Fibroblast of lung (primary cell): Measurements from ENCODE around the gene ABCG4. TPM values are rescaled to one million over a fixed set of nuclear protein-coding genes. Genes with fewer than 3 reads are reported as not detected.

Source experiments
- DNase-seq, 2 donors: peaks; one replicate each; pipeline versions ENCODE4 v3.0.0 to v3.0.0-alpha.2; 2010; ENCODE audit warnings: low read depth in 2 of 2
- H2AFZ ChIP-seq: 2 replicates; pipeline ENCODE4 v1.5.1; 2012; ENCODE audit warnings: low read length, control low read depth, inconsistent platforms
- H3K27ac ChIP-seq: 2 replicates; pipeline ENCODE4 v1.5.1; 2011; ENCODE audit warnings: low read length, control low read depth; ENCODE audit not compliant: insufficient read depth
- H3K27me3 ChIP-seq: 2 replicates; pipeline ENCODE4 v1.5.1; 2011; ENCODE audit warnings: mild to moderate bottlenecking, low read length; ENCODE audit not compliant: control insufficient read depth, insufficient read depth
- H3K36me3 ChIP-seq: 2 replicates; pipeline ENCODE4 v1.5.1; 2011; ENCODE audit warnings: low read length; ENCODE audit not compliant: control insufficient read depth, insufficient read depth
- H3K4me1 ChIP-seq: 2 replicates; pipeline ENCODE4 v1.5.1; 2011; ENCODE audit warnings: low read length; ENCODE audit not compliant: control insufficient read depth, insufficient read depth; ENCODE audit errors: extremely low read depth
- H3K4me2 ChIP-seq: 2 replicates; pipeline ENCODE4 v1.5.1; 2011; ENCODE audit warnings: low read length, control low read depth; ENCODE audit not compliant: insufficient read depth; ENCODE audit errors: extremely low read depth
- H3K4me3 ChIP-seq, 4 experiments: fragments of 200-600 bp in 1 of 4; sonication (generic) in 1 of 4; replicated peaks in 1 of 4; 2 replicates each; pipeline ENCODE4 v1.5.1; 2011 to 2016; ENCODE audit warnings: low read length in 4 of 4, low read depth in 3 of 4, mild to moderate bottlenecking in 3 of 4, control low read depth in 2 of 4, inconsistent platforms in 1 of 4, mixed read lengths in 1 of 4; ENCODE audit not compliant: insufficient read depth in 1 of 4; ENCODE audit errors: control extremely low read depth in 1 of 4
- H3K79me2 ChIP-seq: 2 replicates; pipeline ENCODE4 v1.5.1; 2012; ENCODE audit warnings: mild to moderate bottlenecking, low read length, inconsistent platforms; ENCODE audit not compliant: control insufficient read depth, insufficient read depth
- H3K9ac ChIP-seq: 2 replicates; pipeline ENCODE4 v1.5.1; 2011; ENCODE audit warnings: mild to moderate bottlenecking, low read length, control low read depth; ENCODE audit not compliant: insufficient read depth
- H3K9me3 ChIP-seq: 2 replicates; pipeline ENCODE4 v1.5.1; 2012; ENCODE audit warnings: low read depth, low read length; ENCODE audit not compliant: control insufficient read depth, insufficient read depth
- H4K20me1 ChIP-seq: 2 replicates; pipeline ENCODE4 v1.5.1; 2011; ENCODE audit warnings: low read length; ENCODE audit not compliant: control insufficient read depth, insufficient read depth; ENCODE audit errors: extremely low read depth
- CTCF ChIP-seq, 2 donors: IDR thresholded peaks in 1 of 2; conservative IDR thresholded peaks in 1 of 2; 1 replicate in 1 of 2; 2 replicates in 1 of 2; pipeline ENCODE4 v1.5.1; 2011 to 2012; ENCODE audit warnings: low read length in 2 of 2, control low read depth in 1 of 2, inconsistent platforms in 1 of 2, low read depth in 1 of 2, mild to moderate bottlenecking in 1 of 2
- EZH2 ChIP-seq: IDR thresholded peaks from 2 replicates; pipeline ENCODE4 v1.5.1; 2012; ENCODE audit warnings: low read length, control low read depth, mild to moderate bottlenecking; ENCODE audit errors: missing control alignments
- polyA plus RNA-seq, 2 donors: library from polyadenylated mRNA; depleted of rRNA in 1 of 2; stranded (reverse) in 1 of 2; unstranded in 1 of 2; fragments of >200 nt; gene quantifications; 2 replicates each; pipeline ENCODE4 v1.2.1, GENCODE V29; 2011 to 2012; ENCODE audit warnings: missing spikeins in 1 of 2
- total RNA-seq: library from RNA; depleted of rRNA; stranded (reverse); fragments of >200 nt; gene quantifications from 2 replicates; pipeline ENCODE4 v1.2.1, GENCODE V29; 2014

ABCG4 gene
- total and polyA plus RNA-seq, 2 donors (not counting 1 experiment from before 2014, with no cell fraction given), result 0.12 to 0.17 TPM

- Histone ChIP-seq H4K20me1 (no peaks in the 10 kb centered on the region), H3K27me3 (peaks cover 16% of the 10 kb centered on the region), H2AFZ (no peak overlapping the region), H3K36me3 (no peaks in the 10 kb centered on the region), H3K4me3 (no peak overlapping the region), H3K9me3 (no peaks in the 10 kb centered on the region), H3K9ac (no peak overlapping the region), H3K79me2 (no peaks in the 10 kb centered on the region), H3K27ac (no peak overlapping the region), H3K4me2 (no peak overlapping the region), H3K4me1 (no peaks in the 10 kb centered on the region)
- DNase-seq, result no peak
- TF ChIP-seq CTCF (conservative IDR thresholded peaks at IDR 0.05 in 1 of 2, IDR thresholded peaks at IDR 0.05 in 1 of 2; ENCODE audit: low read depth in 1 of 2, low read length in 2 of 2), result no peak
- TF ChIP-seq EZH2, result no peak
These were observed 38.5 kb downstream of the ABCG4 start for GRCh38 chr11:119187123-119187892.

GRCh38 chr11:119188067-119188466 lies 39.2 kb downstream of the ABCG4 start:
- Histone ChIP-seq H2AFZ (no peak overlapping the region), H3K27me3 (peaks cover 16% of the 10 kb centered on the region), H3K4me3 (no peak overlapping the region), H3K9ac (no peak overlapping the region), H3K79me2 (no peaks in the 10 kb centered on the region), H3K4me1 (no peaks in the 10 kb centered on the region), H3K4me2 (no peak overlapping the region), H3K9me3 (no peaks in the 10 kb centered on the region), H3K27ac (no peak overlapping the region), H4K20me1 (no peaks in the 10 kb centered on the region), H3K36me3 (no peaks in the 10 kb centered on the region)
- TF ChIP-seq EZH2 (no peak), CTCF (conservative IDR thresholded peaks at IDR 0.05 in 1 of 2, IDR thresholded peaks at IDR 0.05 in 1 of 2; ENCODE audit: low read depth in 1 of 2, low read length in 2 of 2) (no peak)
- no peak for DNase-seq

- H2AFZ ChIP-seq, result no peak overlapping the region
- no peaks in the 10 kb centered on the region for H4K20me1 ChIP-seq
- no peaks in the 10 kb centered on the region for H3K4me1 ChIP-seq
- peaks cover 16% of the 10 kb centered on the region for H3K27me3 ChIP-seq
- no peak overlapping the region for H3K4me3 ChIP-seq
- no peak overlapping the region for H3K4me2 ChIP-seq
- no peak overlapping the region for H3K27ac ChIP-seq
- no peak overlapping the region for H3K9ac ChIP-seq
- no peak for DNase-seq
- no peaks in the 10 kb centered on the region for H3K79me2 ChIP-seq
- no peaks in the 10 kb centered on the region for H3K36me3 ChIP-seq
- no peaks in the 10 kb centered on the region for H3K9me3 ChIP-seq
- TF ChIP-seq CTCF (conservative IDR thresholded peaks at IDR 0.05 in 1 of 2, IDR thresholded peaks at IDR 0.05 in 1 of 2; ENCODE audit: low read depth in 1 of 2, low read length in 2 of 2), result no peak
- TF ChIP-seq EZH2, result no peak
These were observed 40.0 kb downstream of the ABCG4 start for GRCh38 chr11:119188887-119189286.
